GM19193 (cell line): ENCODE results near the gene PRR33.

Experiments
- POLR2A ChIP-seq: IDR thresholded peaks from 4 replicates; pipeline ENCODE4 v1.6.1; 2011; ENCODE audit not compliant: insufficient read depth, insufficient read length; ENCODE audit errors: extremely low read depth

The PRR33 gene

GRCh38 chr11:1877211-1878136, 14.2 kb downstream of the PRR33 start:
- TF ChIP-seq POLR2A, result no peak

- no peak for TF ChIP-seq POLR2A
Observed at GRCh38 chr11:1876361-1877063, 15.2 kb downstream of the PRR33 start.

GRCh38 chr11:1875093-1875850, 16.4 kb downstream of the PRR33 start:
- TF ChIP-seq POLR2A, result no peak

GRCh38 chr11:1873048-1873812, 18.5 kb downstream of the PRR33 start:
- no peak for TF ChIP-seq POLR2A

GRCh38 chr11:1872267-1872985, 19.3 kb downstream of the PRR33 start:
- TF ChIP-seq POLR2A, result no peak

GRCh38 chr11:1871531-1871930, 20.2 kb downstream of the PRR33 start:
- TF ChIP-seq POLR2A, result no peak

- no peak for TF ChIP-seq POLR2A
Observed at GRCh38 chr11:1870721-1871466, 20.8 kb downstream of the PRR33 start.

GRCh38 chr11:1870326-1870696, 21.4 kb downstream of the PRR33 start:
- no peak for TF ChIP-seq POLR2A

GRCh38 chr11:1869427-1870325, 22.0 kb downstream of the PRR33 start:
- no peak for TF ChIP-seq POLR2A

- TF ChIP-seq POLR2A, result no peak
Observed at GRCh38 chr11:1868636-1869291, 22.9 kb downstream of the PRR33 start.

GRCh38 chr11:1868056-1868635, 23.5 kb downstream of the PRR33 start:
- no peak for TF ChIP-seq POLR2A
